ENCODE measurements around the gene GTF2IRD1. TPM values are rescaled to one million over a fixed set of nuclear protein-coding genes. Genes with fewer than 3 reads are reported as not detected.
"Not testable (repeated sequence)": the region's sequence is repeated elsewhere in the genome, so short reads cannot be mapped to it uniquely, and the experiment has no call there.

GTF2IRD1 gene
- total RNA-seq, 1 experiment from 2014 or later, result 34.3 TPM

DNA sequence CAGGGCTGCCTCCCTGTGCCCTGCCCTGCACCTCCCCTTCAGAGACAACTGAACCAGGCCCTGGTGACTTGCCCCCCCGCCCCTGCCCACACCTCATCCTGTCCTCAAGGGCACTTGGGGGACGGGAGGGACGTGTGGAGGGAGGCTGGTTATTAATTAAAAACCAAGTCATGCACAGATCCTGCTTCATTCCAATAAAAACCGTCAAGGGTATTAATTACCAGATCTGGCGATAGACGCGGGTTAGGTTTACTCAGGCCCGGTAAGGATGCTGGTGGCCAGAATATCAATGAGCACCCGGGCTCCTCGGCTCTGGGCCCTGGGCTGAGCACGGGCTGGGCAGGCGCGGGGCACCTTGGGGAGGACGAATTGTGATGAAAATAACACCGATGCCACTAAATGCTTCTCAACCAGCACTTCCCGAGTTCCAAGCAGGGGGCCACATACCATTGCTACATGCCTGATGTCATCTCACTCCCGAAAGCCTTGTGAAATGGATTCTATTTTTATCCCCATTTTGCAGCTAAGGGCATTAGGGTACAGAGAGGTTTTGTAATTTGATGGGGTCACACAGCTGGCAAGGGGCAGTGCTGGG lies 24.5 kb upstream of the GTF2IRD1 start:
- peak overlapping the region; percentile 29 for H3K4me2 ChIP-seq (ENCODE audit: insufficient read depth, insufficient read length, low read length)
- no peak overlapping the region for H2AFZ ChIP-seq (ENCODE audit: low read length)
- H3T11ph ChIP-seq (ENCODE audit: low read length), result no peak overlapping the region
- H2BK120ac ChIP-seq (ENCODE audit: low read depth, low read length, poor library complexity, severe bottlenecking), result no peak overlapping the region
- Mint-ChIP-seq H3K9me3 (no peaks in the 10 kb centered on the region; a peak in 1 of 5 replicates), H3K27me3 (ENCODE audit: low read depth) (no peaks in the 10 kb centered on the region), H3K4me3 (peak overlapping the region in 1 of 2 experiments; percentile 48; a peak in 2 of 5 replicates), H3K27ac (peak overlapping the region in 2 of 3 experiments; percentile 62 to 63; a peak in 4 of 7 replicates), H3K36me3 (ENCODE audit: insufficient read depth in 1 of 3, low read depth in 3 of 3) (no peaks in the 10 kb centered on the region), H3K4me1 (peaks cover 19 to 23% of the 10 kb centered on the region in 2 experiments)
- no peak overlapping the region for H2BK12ac ChIP-seq (ENCODE audit: insufficient read length, low read depth, low read length)
- H3K18ac ChIP-seq (ENCODE audit: insufficient read length, low read depth, low read length), result peak overlapping the region; percentile 7
- WGBS (ENCODE audit: extremely low coverage, insufficient read length, low lambda C conversion rate), result no CpG with 5 or more reads among the region's 17 CpGs
- no peak overlapping the region for H4K91ac ChIP-seq (ENCODE audit: insufficient read length, low read depth, low read length)
- TF ChIP-seq, protein P1, sequence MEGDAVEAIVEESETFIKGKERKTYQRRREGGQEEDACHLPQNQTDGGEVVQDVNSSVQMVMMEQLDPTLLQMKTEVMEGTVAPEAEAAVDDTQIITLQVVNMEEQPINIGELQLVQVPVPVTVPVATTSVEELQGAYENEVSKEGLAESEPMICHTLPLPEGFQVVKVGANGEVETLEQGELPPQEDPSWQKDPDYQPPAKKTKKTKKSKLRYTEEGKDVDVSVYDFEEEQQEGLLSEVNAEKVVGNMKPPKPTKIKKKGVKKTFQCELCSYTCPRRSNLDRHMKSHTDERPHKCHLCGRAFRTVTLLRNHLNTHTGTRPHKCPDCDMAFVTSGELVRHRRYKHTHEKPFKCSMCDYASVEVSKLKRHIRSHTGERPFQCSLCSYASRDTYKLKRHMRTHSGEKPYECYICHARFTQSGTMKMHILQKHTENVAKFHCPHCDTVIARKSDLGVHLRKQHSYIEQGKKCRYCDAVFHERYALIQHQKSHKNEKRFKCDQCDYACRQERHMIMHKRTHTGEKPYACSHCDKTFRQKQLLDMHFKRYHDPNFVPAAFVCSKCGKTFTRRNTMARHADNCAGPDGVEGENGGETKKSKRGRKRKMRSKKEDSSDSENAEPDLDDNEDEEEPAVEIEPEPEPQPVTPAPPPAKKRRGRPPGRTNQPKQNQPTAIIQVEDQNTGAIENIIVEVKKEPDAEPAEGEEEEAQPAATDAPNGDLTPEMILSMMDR (conservative IDR thresholded peaks at IDR 0.05), result no peak
- H2AK5ac ChIP-seq (ENCODE audit: insufficient read length, low read length), result no peak overlapping the region
- H2BK20ac ChIP-seq (ENCODE audit: low read depth, low read length, poor library complexity, severe bottlenecking), result no peak overlapping the region
- peaks cover 4% of the 10 kb centered on the region; the same call in 1 of the 2 replicates for H3K4me1 ChIP-seq (ENCODE audit: insufficient read depth, low read length)
- H3K9me3 ChIP-seq (ENCODE audit: control insufficient read depth, low read depth, low read length), result no peaks in the 10 kb centered on the region
- peaks cover 4% of the 10 kb centered on the region for H3K23me2 ChIP-seq (ENCODE audit: insufficient read length, low read depth, low read length, poor library complexity, severe bottlenecking)
- H3K14ac ChIP-seq (ENCODE audit: insufficient read depth, low read length), result no peak overlapping the region
- no peak overlapping the region for H4K5ac ChIP-seq (ENCODE audit: insufficient read length, low read depth, low read length)
- H4K20me1 ChIP-seq (ENCODE audit: control insufficient read depth, insufficient read depth, insufficient read length), result no peaks in the 10 kb centered on the region
- peak; percentile 84 for DNase-seq
- no peaks in the 10 kb centered on the region for H3K79me2 ChIP-seq (ENCODE audit: insufficient read depth, low read length)
- H3K56ac ChIP-seq (ENCODE audit: insufficient read length, low read depth, low read length), result no peak overlapping the region
- no peak overlapping the region for H3K4ac ChIP-seq (ENCODE audit: low read depth, low read length)
- H3K27ac ChIP-seq (ENCODE audit: insufficient read length, low read depth, low read length), result no peak overlapping the region
- H3K23ac ChIP-seq (ENCODE audit: insufficient read length, low read depth, low read length), result no peak overlapping the region
- H3K9ac ChIP-seq (ENCODE audit: extremely low read depth, insufficient read length, low read length), result no peak overlapping the region
- H2BK15ac ChIP-seq (ENCODE audit: low read depth, low read length), result no peak overlapping the region
- H3K79me1 ChIP-seq (ENCODE audit: insufficient read depth, low read depth, low read length, poor library complexity, severe bottlenecking), result no peaks in the 10 kb centered on the region
- no peak overlapping the region for H2BK5ac ChIP-seq (ENCODE audit: insufficient read length, low read length)
- H4K8ac ChIP-seq (replicated peaks; ENCODE audit: insufficient read length, low read depth, low read length), result no peak overlapping the region
- H3K27me3 ChIP-seq (ENCODE audit: insufficient read depth, low read length), result no peaks in the 10 kb centered on the region

DNA sequence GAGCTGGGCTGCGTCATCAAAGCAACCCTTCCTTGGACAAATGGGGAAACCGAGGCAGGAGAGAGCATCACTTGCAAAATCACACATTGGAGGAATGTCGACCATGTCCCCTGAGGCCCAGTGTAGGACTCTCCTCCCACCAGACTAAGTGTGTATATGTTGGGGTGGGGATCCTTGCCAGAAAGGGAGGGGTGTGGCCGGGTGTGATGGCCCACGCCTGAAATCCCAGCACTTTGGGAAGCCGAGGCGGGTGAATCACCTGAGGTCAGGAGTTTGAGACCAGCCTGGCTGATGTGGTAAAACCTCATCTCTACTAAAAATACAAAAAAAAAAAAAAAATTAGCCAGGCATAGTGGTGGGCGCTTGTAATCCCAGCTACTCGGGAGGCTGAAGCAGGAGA lies 23.3 kb upstream of the GTF2IRD1 start:
- H4K91ac ChIP-seq (ENCODE audit: insufficient read length, low read depth, low read length); H3K9me3 Mint-ChIP-seq; H2BK15ac ChIP-seq (ENCODE audit: low read depth, low read length); H4K5ac ChIP-seq (ENCODE audit: insufficient read length, low read depth, low read length); H4K8ac ChIP-seq (replicated peaks; ENCODE audit: insufficient read length, low read depth, low read length); DNase-seq; H3K18ac ChIP-seq (ENCODE audit: insufficient read length, low read depth, low read length); H3K27me3 Mint-ChIP-seq (ENCODE audit: low read depth); H3K36me3 Mint-ChIP-seq (ENCODE audit: insufficient read depth in 1 of 3, low read depth in 3 of 3); H2BK120ac ChIP-seq (ENCODE audit: low read depth, low read length, poor library complexity, severe bottlenecking); H3K23ac ChIP-seq (ENCODE audit: insufficient read length, low read depth, low read length); H3T11ph ChIP-seq (ENCODE audit: low read length); H3K56ac ChIP-seq (ENCODE audit: insufficient read length, low read depth, low read length); H3K9ac ChIP-seq (ENCODE audit: extremely low read depth, insufficient read length, low read length); H4K20me1 ChIP-seq (ENCODE audit: control insufficient read depth, insufficient read depth, insufficient read length); H2BK12ac ChIP-seq (ENCODE audit: insufficient read length, low read depth, low read length); H3K14ac ChIP-seq (ENCODE audit: insufficient read depth, low read length); H2AFZ ChIP-seq (ENCODE audit: low read length); H3K4ac ChIP-seq (ENCODE audit: low read depth, low read length); H3K4me2 ChIP-seq (ENCODE audit: insufficient read depth, insufficient read length, low read length); H3K27ac ChIP-seq (ENCODE audit: insufficient read length, low read depth, low read length); H2BK20ac ChIP-seq (ENCODE audit: low read depth, low read length, poor library complexity, severe bottlenecking); H3K27me3 ChIP-seq (ENCODE audit: insufficient read depth, low read length); H2AK5ac ChIP-seq (ENCODE audit: insufficient read length, low read length); H2BK5ac ChIP-seq (ENCODE audit: insufficient read length, low read length); H3K79me2 ChIP-seq (ENCODE audit: insufficient read depth, low read length); H3K9me3 ChIP-seq (ENCODE audit: control insufficient read depth, low read depth, low read length); H3K23me2 ChIP-seq (ENCODE audit: insufficient read length, low read depth, low read length, poor library complexity, severe bottlenecking); H3K79me1 ChIP-seq (ENCODE audit: insufficient read depth, low read depth, low read length, poor library complexity, severe bottlenecking); H3K27ac Mint-ChIP-seq; H3K4me1 ChIP-seq (ENCODE audit: insufficient read depth, low read length): not testable (repeated sequence)
- Mint-ChIP-seq H3K4me3 (0 out of 5 replicates have a peak overlapping the region, but pooled peaks of 1 of the 2 experiments have one; percentile 38), H3K4me1 (peaks cover 19 to 23% of the 10 kb centered on the region in 2 experiments)
- no CpG with 5 or more reads among the region's 9 CpGs for WGBS (ENCODE audit: extremely low coverage, insufficient read length, low lambda C conversion rate)

Measured in H9 (cell line).